ENCODE data around the gene NBPF3. TPM values are rescaled to one million over a fixed set of nuclear protein-coding genes. Genes with fewer than 3 reads are reported as not detected.
"Not testable (repeated sequence)": the region's sequence is repeated elsewhere in the genome, so short reads cannot be mapped to it uniquely, and the experiment has no call there.

The NBPF3 gene
- total and polyA plus RNA-seq, 4 donors: 2.6 to 6.6 (median 4.7) TPM

- 81 to 84% methylated on average over 13 of the region's 13 CpGs for WGBS, 2 donors
- no peak for ATAC-seq (ENCODE audit: low FRiP score)
- no peaks in the 10 kb centered on the region for H3K27me3 ChIP-seq (ENCODE audit: control insufficient read depth in 1 of 2, insufficient read depth in 2 of 2, low read length in 1 of 2)
- H3K36me3 ChIP-seq (ENCODE audit: control insufficient read depth in 1 of 2, insufficient read depth in 2 of 2, low read length in 1 of 2): no peaks in the 10 kb centered on the region
- no peak for DNase-seq
- no peaks in the 10 kb centered on the region for H3K9me3 ChIP-seq (ENCODE audit: control insufficient read depth, low read length)
- no peak overlapping the region for H3K27ac ChIP-seq (ENCODE audit: low read depth in 1 of 2, low read length in 2 of 2)
- intact Hi-C loops (cut with DNase I): no loop called here
- H3K4me1 ChIP-seq (ENCODE audit: control insufficient read depth in 1 of 2, insufficient read depth in 2 of 2, low read length in 2 of 2): no peaks in the 10 kb centered on the region
- no peak overlapping the region for H3K4me3 ChIP-seq (ENCODE audit: low read length in 2 of 2)
Observed at GRCh38 chr1:21517660-21518480, 77.9 kb downstream of the NBPF3 start.

DNA sequence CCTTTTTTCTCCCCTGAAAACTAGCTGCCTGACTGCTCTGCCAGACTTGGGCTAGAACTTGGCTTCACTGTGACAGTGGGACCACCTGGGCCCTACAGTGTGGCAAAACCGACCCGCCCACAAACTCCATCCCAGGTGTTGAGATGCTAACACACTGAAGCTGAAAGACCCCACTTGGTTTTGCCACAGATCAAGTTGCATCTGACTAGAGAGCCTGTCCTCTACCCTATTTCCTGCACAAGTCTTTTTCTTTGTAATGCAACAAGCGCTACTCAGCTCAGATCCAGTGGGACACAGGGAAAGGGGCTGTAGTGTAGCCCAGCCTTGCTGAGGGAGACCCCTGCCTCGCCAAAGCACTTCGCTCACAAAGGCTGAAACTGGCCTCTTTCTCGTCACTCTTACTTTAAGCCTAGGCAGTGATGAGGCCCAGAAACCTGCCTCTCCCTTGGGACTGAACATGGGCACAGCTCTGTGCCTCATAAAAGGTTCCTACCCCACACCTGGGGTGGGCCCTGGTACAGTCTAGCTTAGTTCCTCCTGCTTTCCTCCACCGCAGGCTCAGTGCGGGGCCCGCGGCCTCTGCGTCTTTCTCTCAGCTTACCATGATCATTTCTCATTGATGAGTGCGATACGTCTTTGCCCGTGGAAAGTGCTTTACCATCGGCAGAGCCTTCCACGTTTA, 79.0 kb downstream of the NBPF3 start:
- no peak for ATAC-seq (ENCODE audit: low FRiP score)
- WGBS, 2 donors: 91 to 92% methylated on average over 16 of the region's 16 CpGs
- intact Hi-C loops (cut with DNase I): no loop called here
- Histone ChIP-seq H3K27me3 (ENCODE audit: control insufficient read depth in 1 of 2, insufficient read depth in 2 of 2, low read length in 1 of 2) (no peaks in the 10 kb centered on the region), H3K9me3 (ENCODE audit: control insufficient read depth, low read length) (no peaks in the 10 kb centered on the region), H3K36me3 (ENCODE audit: control insufficient read depth in 1 of 2, insufficient read depth in 2 of 2, low read length in 1 of 2) (no peaks in the 10 kb centered on the region), H3K4me3 (ENCODE audit: low read length in 2 of 2) (no peak overlapping the region), H3K27ac (ENCODE audit: low read depth in 1 of 2, low read length in 2 of 2) (no peak overlapping the region), H3K4me1 (ENCODE audit: control insufficient read depth in 1 of 2, insufficient read depth in 2 of 2, low read length in 2 of 2) (no peaks in the 10 kb centered on the region)
- no peak for DNase-seq

DNA sequence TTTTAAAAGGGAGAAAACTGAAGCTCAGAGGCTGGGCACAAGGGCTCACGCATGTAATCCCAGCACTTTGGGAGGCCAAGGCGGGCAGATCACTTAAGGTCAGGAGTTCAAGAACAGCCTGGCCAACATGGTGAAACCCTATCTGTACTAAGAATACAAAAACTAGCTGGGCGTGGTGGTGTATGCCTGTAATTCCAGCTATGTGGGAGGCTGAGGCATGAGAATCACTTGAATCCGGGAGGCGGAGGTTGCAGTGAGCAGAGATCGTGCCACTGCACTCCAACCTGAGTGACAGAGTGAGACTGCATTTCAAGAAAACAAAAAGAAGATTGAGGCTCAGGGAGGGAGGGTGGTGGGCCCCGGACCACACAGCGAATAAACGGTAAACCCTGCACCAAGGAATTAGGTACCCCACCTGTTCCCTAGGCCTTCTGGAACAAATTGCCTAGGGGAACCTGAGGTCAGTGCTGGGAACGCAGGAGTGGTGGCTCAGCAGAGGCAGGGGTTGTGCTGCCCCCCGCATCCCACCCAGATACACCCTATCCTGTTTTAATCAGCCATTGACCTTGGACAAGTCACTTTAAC, 79.6 kb downstream of the NBPF3 start:
- H3K4me3 ChIP-seq (ENCODE audit: low read length in 2 of 2); intact Hi-C loops (cut with DNase I); H3K27ac ChIP-seq (ENCODE audit: low read depth in 1 of 2, low read length in 2 of 2); H3K9me3 ChIP-seq (ENCODE audit: control insufficient read depth, low read length); H3K27me3 ChIP-seq (ENCODE audit: control insufficient read depth in 1 of 2, insufficient read depth in 2 of 2, low read length in 1 of 2); H3K4me1 ChIP-seq (ENCODE audit: control insufficient read depth in 1 of 2, insufficient read depth in 2 of 2, low read length in 2 of 2); H3K36me3 ChIP-seq (ENCODE audit: control insufficient read depth in 1 of 2, insufficient read depth in 2 of 2, low read length in 1 of 2); ATAC-seq (ENCODE audit: low FRiP score); DNase-seq: not testable (repeated sequence)
- WGBS, 2 donors: 95 to 96% methylated on average over 11 of the region's 11 CpGs

DNA sequence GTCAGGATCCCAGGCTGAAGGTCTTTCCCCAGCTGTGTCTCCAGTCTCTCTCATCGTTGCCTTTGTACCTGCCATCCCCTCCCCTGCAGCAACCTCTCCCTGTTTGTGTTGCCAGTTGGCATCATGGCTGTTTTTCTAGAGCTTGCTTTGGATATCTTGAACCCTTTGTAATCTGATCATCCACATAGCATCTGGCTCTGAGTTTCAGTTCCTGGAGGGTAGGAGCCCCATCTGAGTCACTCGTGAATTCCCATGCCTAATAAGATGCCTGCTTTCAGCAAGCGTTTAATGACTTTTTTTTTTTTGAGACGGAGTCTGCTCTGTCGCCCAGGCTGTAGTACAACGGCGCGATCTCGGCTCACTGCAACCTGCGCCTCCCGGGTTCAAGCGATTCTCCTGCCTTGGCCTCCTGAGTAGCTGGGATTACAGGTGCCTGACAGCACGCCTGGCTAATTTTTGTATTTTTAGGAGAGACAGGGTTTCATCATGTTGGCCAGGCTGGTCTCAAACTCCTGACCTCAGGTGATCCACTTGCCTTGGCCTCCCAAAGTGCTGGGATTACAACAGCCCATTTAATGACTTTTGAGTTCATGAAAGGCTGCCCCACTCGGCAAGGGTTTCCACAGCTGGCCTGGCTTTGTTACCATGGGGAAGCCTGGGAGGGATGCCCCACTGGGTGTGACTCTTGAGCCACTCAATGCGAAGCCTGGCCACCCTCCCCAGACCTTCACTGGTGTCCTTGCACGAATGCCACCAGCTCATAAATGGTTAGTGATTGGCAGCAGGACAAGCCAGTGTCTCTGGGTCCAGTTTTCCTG, 81.2 kb downstream of the NBPF3 start:
- intact Hi-C loops (cut with DNase I): no loop called here
- H3K9me3 ChIP-seq (ENCODE audit: control insufficient read depth, low read length): no peaks in the 10 kb centered on the region
- H3K36me3 ChIP-seq (ENCODE audit: control insufficient read depth in 1 of 2, insufficient read depth in 2 of 2, low read length in 1 of 2): no peaks in the 10 kb centered on the region
- H3K27ac ChIP-seq (ENCODE audit: low read depth in 1 of 2, low read length in 2 of 2): no peak overlapping the region
- DNase-seq: no peak
- ATAC-seq (ENCODE audit: low FRiP score): no peak
- H3K4me3 ChIP-seq (ENCODE audit: low read length in 2 of 2): no peak overlapping the region
- no peaks in the 10 kb centered on the region for H3K27me3 ChIP-seq (ENCODE audit: control insufficient read depth in 1 of 2, insufficient read depth in 2 of 2, low read length in 1 of 2)
- WGBS, 2 donors: 82 to 89% methylated on average over 16 of the region's 16 CpGs
- no peaks in the 10 kb centered on the region for H3K4me1 ChIP-seq (ENCODE audit: control insufficient read depth in 1 of 2, insufficient read depth in 2 of 2, low read length in 2 of 2)

- intact Hi-C loops (cut with DNase I): no loop called here
- no peaks in the 10 kb centered on the region for H3K27me3 ChIP-seq (ENCODE audit: control insufficient read depth in 1 of 2, insufficient read depth in 2 of 2, low read length in 1 of 2)
- WGBS, 2 donors: 97 to 98% methylated on average over 4 of the region's 4 CpGs
- no peak overlapping the region for H3K4me3 ChIP-seq (ENCODE audit: low read length in 2 of 2)
- no peaks in the 10 kb centered on the region for H3K9me3 ChIP-seq (ENCODE audit: control insufficient read depth, low read length)
- H3K4me1 ChIP-seq (ENCODE audit: control insufficient read depth in 1 of 2, insufficient read depth in 2 of 2, low read length in 2 of 2): no peaks in the 10 kb centered on the region
- ATAC-seq (ENCODE audit: low FRiP score): no peak
- H3K36me3 ChIP-seq (ENCODE audit: control insufficient read depth in 1 of 2, insufficient read depth in 2 of 2, low read length in 1 of 2): no peaks in the 10 kb centered on the region
- H3K27ac ChIP-seq (ENCODE audit: low read depth in 1 of 2, low read length in 2 of 2): no peak overlapping the region
- DNase-seq: no peak
Observed at GRCh38 chr1:21521717-21522060, 81.8 kb downstream of the NBPF3 start.

GRCh38 chr1:21522525-21523038, 82.6 kb downstream of the NBPF3 start:
- no peaks in the 10 kb centered on the region for H3K4me1 ChIP-seq (ENCODE audit: control insufficient read depth in 1 of 2, insufficient read depth in 2 of 2, low read length in 2 of 2)
- DNase-seq: no peak
- H3K36me3 ChIP-seq (ENCODE audit: control insufficient read depth in 1 of 2, insufficient read depth in 2 of 2, low read length in 1 of 2): no peaks in the 10 kb centered on the region
- no peaks in the 10 kb centered on the region for H3K9me3 ChIP-seq (ENCODE audit: control insufficient read depth, low read length)
- no peak overlapping the region for H3K4me3 ChIP-seq (ENCODE audit: low read length in 2 of 2)
- WGBS, 2 donors: 87 to 89% methylated on average over 11 of the region's 11 CpGs
- no peaks in the 10 kb centered on the region for H3K27me3 ChIP-seq (ENCODE audit: control insufficient read depth in 1 of 2, insufficient read depth in 2 of 2, low read length in 1 of 2)
- intact Hi-C loops (cut with DNase I): no loop called here
- no peak overlapping the region for H3K27ac ChIP-seq (ENCODE audit: low read depth in 1 of 2, low read length in 2 of 2)
- ATAC-seq (ENCODE audit: low FRiP score): no peak

- Histone ChIP-seq H3K27me3 (ENCODE audit: control insufficient read depth in 1 of 2, insufficient read depth in 2 of 2, low read length in 1 of 2) (no peaks in the 10 kb centered on the region), H3K36me3 (ENCODE audit: control insufficient read depth in 1 of 2, insufficient read depth in 2 of 2, low read length in 1 of 2) (no peaks in the 10 kb centered on the region), H3K27ac (ENCODE audit: low read depth in 1 of 2, low read length in 2 of 2) (no peak overlapping the region), H3K4me3 (ENCODE audit: low read length in 2 of 2) (no peak overlapping the region), H3K4me1 (ENCODE audit: control insufficient read depth in 1 of 2, insufficient read depth in 2 of 2, low read length in 2 of 2) (no peaks in the 10 kb centered on the region), H3K9me3 (ENCODE audit: control insufficient read depth, low read length) (no peaks in the 10 kb centered on the region)
- no peak for DNase-seq
- ATAC-seq (ENCODE audit: low FRiP score): no peak
- intact Hi-C loops (cut with DNase I): no loop called here
- 87 to 93% methylated on average over 7 of the region's 7 CpGs for WGBS, 2 donors
Observed at GRCh38 chr1:21523297-21523813, 83.4 kb downstream of the NBPF3 start.

- Histone ChIP-seq H3K4me1 (ENCODE audit: control insufficient read depth in 1 of 2, insufficient read depth in 2 of 2, low read length in 2 of 2) (no peaks in the 10 kb centered on the region), H3K27me3 (ENCODE audit: control insufficient read depth in 1 of 2, insufficient read depth in 2 of 2, low read length in 1 of 2) (no peaks in the 10 kb centered on the region), H3K4me3 (ENCODE audit: low read length in 2 of 2) (no peak overlapping the region), H3K27ac (ENCODE audit: low read depth in 1 of 2, low read length in 2 of 2) (no peak overlapping the region), H3K9me3 (ENCODE audit: control insufficient read depth, low read length) (no peaks in the 10 kb centered on the region), H3K36me3 (ENCODE audit: control insufficient read depth in 1 of 2, insufficient read depth in 2 of 2, low read length in 1 of 2) (no peaks in the 10 kb centered on the region)
- DNase-seq: peak in 1 of 2 donors; percentile 1
- ATAC-seq (ENCODE audit: low FRiP score): no peak
- intact Hi-C loops (cut with DNase I): no loop called here
- 85% methylated on average over 5 of the region's 5 CpGs for WGBS, 2 donors
Observed at GRCh38 chr1:21524220-21524619, 84.3 kb downstream of the NBPF3 start.

All from aorta (tissue), 5 donors.